ENCODE results near the gene IFT43. TPM values are rescaled to one million over a fixed set of nuclear protein-coding genes. Genes with fewer than 3 reads are reported as not detected.

The IFT43 gene
- total RNA-seq, 1 experiment from 2014 or later: 18.6 TPM

DNA sequence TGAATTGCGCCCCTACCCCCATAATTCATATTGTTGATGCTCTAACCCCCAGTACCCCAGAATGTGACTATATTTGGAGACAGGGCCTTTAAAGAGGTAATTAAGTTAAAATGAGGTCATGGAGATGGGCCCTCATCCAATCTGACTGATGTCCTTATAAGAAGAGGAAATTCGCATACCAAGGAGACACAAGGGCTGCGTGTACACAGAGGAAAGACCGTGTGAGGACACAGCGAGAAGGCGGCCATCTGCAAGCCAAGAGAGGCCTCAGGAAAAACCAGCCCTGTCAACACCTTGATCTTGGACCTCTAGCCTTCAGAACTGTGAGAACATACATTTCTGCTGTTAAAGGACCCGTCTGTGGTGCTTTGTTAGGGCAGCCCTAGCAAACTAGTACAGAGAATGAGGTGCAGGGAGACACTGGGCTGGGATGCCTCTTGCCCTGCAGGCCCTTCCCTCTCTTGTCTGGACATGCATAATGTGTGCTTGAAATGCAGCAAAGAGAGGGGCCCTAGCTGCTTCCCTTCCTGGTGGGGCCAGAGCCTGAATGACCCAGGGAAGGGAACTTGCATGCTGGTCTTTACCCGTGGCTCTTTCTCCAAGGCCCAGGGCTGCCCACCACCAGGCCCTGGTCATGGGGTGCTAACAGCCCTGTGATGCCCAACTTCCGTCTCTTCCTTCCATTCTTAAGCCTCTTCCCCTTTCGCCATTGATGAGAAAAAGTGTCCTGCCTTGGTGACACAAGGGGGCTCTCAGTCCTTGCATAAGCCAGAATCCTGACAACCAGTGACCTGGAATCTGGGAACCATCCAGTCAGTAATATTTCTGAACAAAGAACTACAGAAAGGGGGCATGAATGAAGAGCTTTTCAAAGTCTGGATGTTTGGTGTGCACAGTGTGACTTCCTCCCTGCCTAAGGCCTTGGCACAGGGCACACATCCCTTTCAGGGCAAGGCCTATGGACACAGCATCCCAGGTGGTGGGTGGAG lies 116.1 kb downstream of the IFT43 start:
- Histone ChIP-seq H3K9me3 (ENCODE audit: control insufficient read depth, low read depth, low read length) (no peaks in the 10 kb centered on the region), H4K5ac (ENCODE audit: insufficient read length, low read depth, low read length) (no peak overlapping the region), H2AFZ (ENCODE audit: low read length) (no peak overlapping the region), H3K23me2 (ENCODE audit: insufficient read length, low read depth, low read length, poor library complexity, severe bottlenecking) (no peaks in the 10 kb centered on the region), H3K18ac (ENCODE audit: insufficient read length, low read depth, low read length) (no peak overlapping the region), H3K9ac (ENCODE audit: extremely low read depth, insufficient read length, low read length) (no peak overlapping the region), H2AK5ac (ENCODE audit: insufficient read length, low read length) (no peak overlapping the region), H2BK12ac (ENCODE audit: insufficient read length, low read depth, low read length) (no peak overlapping the region), H4K91ac (ENCODE audit: insufficient read length, low read depth, low read length) (no peak overlapping the region), H3K27ac (ENCODE audit: insufficient read length, low read depth, low read length) (no peak overlapping the region), H2BK120ac (ENCODE audit: low read depth, low read length, poor library complexity, severe bottlenecking) (no peak overlapping the region), H2BK5ac (ENCODE audit: insufficient read length, low read length) (no peak overlapping the region), H2BK15ac (ENCODE audit: low read depth, low read length) (no peak overlapping the region), H3K79me2 (ENCODE audit: insufficient read depth, low read length) (no peaks in the 10 kb centered on the region), H3K79me1 (ENCODE audit: insufficient read depth, low read depth, low read length, poor library complexity, severe bottlenecking) (no peaks in the 10 kb centered on the region), H3K27me3 (ENCODE audit: insufficient read depth, low read length) (no peaks in the 10 kb centered on the region), H3K56ac (ENCODE audit: insufficient read length, low read depth, low read length) (no peak overlapping the region), H3K4ac (ENCODE audit: low read depth, low read length) (no peak overlapping the region), H4K8ac (replicated peaks; ENCODE audit: insufficient read length, low read depth, low read length) (no peak overlapping the region), H3K4me1 (ENCODE audit: insufficient read depth, low read length) (no peaks in the 10 kb centered on the region), H3K4me2 (ENCODE audit: insufficient read depth, insufficient read length, low read length) (no peak overlapping the region), H2BK20ac (ENCODE audit: low read depth, low read length, poor library complexity, severe bottlenecking) (no peak overlapping the region), H3K14ac (ENCODE audit: insufficient read depth, low read length) (no peak overlapping the region), H3T11ph (ENCODE audit: low read length) (no peak overlapping the region), H3K23ac (ENCODE audit: insufficient read length, low read depth, low read length) (no peak overlapping the region), H4K20me1 (ENCODE audit: control insufficient read depth, insufficient read depth, insufficient read length) (no peaks in the 10 kb centered on the region)
- Mint-ChIP-seq H3K4me1 (peaks cover 6 to 20% of the 10 kb centered on the region in 2 experiments), H3K9me3 (no peaks in the 10 kb centered on the region), H3K4me3 (no peak overlapping the region), H3K27me3 (ENCODE audit: low read depth) (peaks cover 4% of the 10 kb centered on the region), H3K27ac (no peak overlapping the region; a peak in 1 of 7 replicates), H3K36me3 (ENCODE audit: insufficient read depth in 1 of 3, low read depth in 3 of 3) (no peaks in the 10 kb centered on the region)
- TF ChIP-seq, protein P1, sequence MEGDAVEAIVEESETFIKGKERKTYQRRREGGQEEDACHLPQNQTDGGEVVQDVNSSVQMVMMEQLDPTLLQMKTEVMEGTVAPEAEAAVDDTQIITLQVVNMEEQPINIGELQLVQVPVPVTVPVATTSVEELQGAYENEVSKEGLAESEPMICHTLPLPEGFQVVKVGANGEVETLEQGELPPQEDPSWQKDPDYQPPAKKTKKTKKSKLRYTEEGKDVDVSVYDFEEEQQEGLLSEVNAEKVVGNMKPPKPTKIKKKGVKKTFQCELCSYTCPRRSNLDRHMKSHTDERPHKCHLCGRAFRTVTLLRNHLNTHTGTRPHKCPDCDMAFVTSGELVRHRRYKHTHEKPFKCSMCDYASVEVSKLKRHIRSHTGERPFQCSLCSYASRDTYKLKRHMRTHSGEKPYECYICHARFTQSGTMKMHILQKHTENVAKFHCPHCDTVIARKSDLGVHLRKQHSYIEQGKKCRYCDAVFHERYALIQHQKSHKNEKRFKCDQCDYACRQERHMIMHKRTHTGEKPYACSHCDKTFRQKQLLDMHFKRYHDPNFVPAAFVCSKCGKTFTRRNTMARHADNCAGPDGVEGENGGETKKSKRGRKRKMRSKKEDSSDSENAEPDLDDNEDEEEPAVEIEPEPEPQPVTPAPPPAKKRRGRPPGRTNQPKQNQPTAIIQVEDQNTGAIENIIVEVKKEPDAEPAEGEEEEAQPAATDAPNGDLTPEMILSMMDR (conservative IDR thresholded peaks at IDR 0.05): no peak; the same call in 2 of the 3 replicates
- DNase-seq: no peak
- WGBS (ENCODE audit: extremely low coverage, insufficient read length, low lambda C conversion rate): no CpG with 5 or more reads among the region's 10 CpGs
